Measurements from ENCODE around the gene MAGED1.
A peak's percentile ranks its signal among the peaks of the same experiment; 100 is the strongest.

The MAGED1 gene

GRCh38 chrX:51866210-51866609 is 27.2 kb upstream of the MAGED1 start:
- Histone ChIP-seq H3K36me3 (ENCODE audit: control insufficient read depth, insufficient read depth, low read length) (peaks cover 2% of the 10 kb centered on the region), H3K27ac (ENCODE audit: low read depth, low read length, severe bottlenecking) (no peak overlapping the region), H3K4me1 (ENCODE audit: control insufficient read depth, insufficient read depth, low read length, poor library complexity, severe bottlenecking) (no peaks in the 10 kb centered on the region), H3K4me3 (ENCODE audit: extremely low read depth, insufficient read depth, low read length, poor library complexity, severe bottlenecking) (no peak overlapping the region), H3K9me3 (ENCODE audit: control insufficient read depth, low read length) (no peaks in the 10 kb centered on the region)
- 100% methylated on average over 1 of the region's 3 CpGs; no CpG with 5 or more reads in 1 of the 2 experiments for WGBS, 2 experiments (ENCODE audit: insufficient coverage in 2 of 2)

GRCh38 chrX:51867626-51868025 is 25.8 kb upstream of the MAGED1 start:
- no peak overlapping the region for H3K27ac ChIP-seq (ENCODE audit: low read depth, low read length, severe bottlenecking)
- no peak overlapping the region for H3K4me3 ChIP-seq (ENCODE audit: extremely low read depth, insufficient read depth, low read length, poor library complexity, severe bottlenecking)
- peaks cover 2% of the 10 kb centered on the region for H3K36me3 ChIP-seq (ENCODE audit: control insufficient read depth, insufficient read depth, low read length)
- no peaks in the 10 kb centered on the region for H3K9me3 ChIP-seq (ENCODE audit: control insufficient read depth, low read length)
- WGBS, 2 experiments (ENCODE audit: insufficient coverage in 2 of 2) = no CpG with 5 or more reads among the region's 1 CpG
- no peaks in the 10 kb centered on the region for H3K4me1 ChIP-seq (ENCODE audit: control insufficient read depth, insufficient read depth, low read length, poor library complexity, severe bottlenecking)

GRCh38 chrX:51870354-51870753 is 23.1 kb upstream of the MAGED1 start:
- Histone ChIP-seq H3K27ac (ENCODE audit: low read depth, low read length, severe bottlenecking) (no peak overlapping the region), H3K4me3 (ENCODE audit: extremely low read depth, insufficient read depth, low read length, poor library complexity, severe bottlenecking) (no peak overlapping the region), H3K4me1 (ENCODE audit: control insufficient read depth, insufficient read depth, low read length, poor library complexity, severe bottlenecking) (no peaks in the 10 kb centered on the region), H3K9me3 (ENCODE audit: control insufficient read depth, low read length) (no peaks in the 10 kb centered on the region), H3K36me3 (ENCODE audit: control insufficient read depth, insufficient read depth, low read length) (peaks cover 2% of the 10 kb centered on the region)
- WGBS, 2 experiments (ENCODE audit: insufficient coverage in 2 of 2) = no CpG with 5 or more reads among the region's 2 CpGs

- Histone ChIP-seq H3K4me1 (ENCODE audit: control insufficient read depth, insufficient read depth, low read length, poor library complexity, severe bottlenecking) (no peaks in the 10 kb centered on the region), H3K9me3 (ENCODE audit: control insufficient read depth, low read length) (no peaks in the 10 kb centered on the region), H3K27ac (ENCODE audit: low read depth, low read length, severe bottlenecking) (no peak overlapping the region), H3K4me3 (ENCODE audit: extremely low read depth, insufficient read depth, low read length, poor library complexity, severe bottlenecking) (no peak overlapping the region), H3K36me3 (ENCODE audit: control insufficient read depth, insufficient read depth, low read length) (no peaks in the 10 kb centered on the region)
- 83 to 100% methylated on average over 1 of the region's 1 CpG for WGBS, 2 experiments (ENCODE audit: insufficient coverage in 2 of 2)
These were observed 19.3 kb upstream of the MAGED1 start for GRCh38 chrX:51874123-51874522.

- H3K4me1 ChIP-seq (ENCODE audit: control insufficient read depth, insufficient read depth, low read length, poor library complexity, severe bottlenecking) = no peaks in the 10 kb centered on the region
- H3K9me3 ChIP-seq (ENCODE audit: control insufficient read depth, low read length) = no peaks in the 10 kb centered on the region
- WGBS, 2 experiments (ENCODE audit: insufficient coverage in 2 of 2) = no CpG with 5 or more reads among the region's 1 CpG
- no peak overlapping the region for H3K27ac ChIP-seq (ENCODE audit: low read depth, low read length, severe bottlenecking)
- H3K36me3 ChIP-seq (ENCODE audit: control insufficient read depth, insufficient read depth, low read length) = no peaks in the 10 kb centered on the region
- no peak overlapping the region for H3K4me3 ChIP-seq (ENCODE audit: extremely low read depth, insufficient read depth, low read length, poor library complexity, severe bottlenecking)
These were observed 17.0 kb upstream of the MAGED1 start for GRCh38 chrX:51876441-51876840.

GRCh38 chrX:51878056-51878455 is 15.4 kb upstream of the MAGED1 start:
- WGBS, 2 experiments (ENCODE audit: insufficient coverage in 2 of 2) = no CpG with 5 or more reads among the region's 1 CpG

GRCh38 chrX:51889851-51890250 is 3.6 kb upstream of the MAGED1 start:
- peaks cover 4% of the 10 kb centered on the region for H3K4me1 ChIP-seq (ENCODE audit: control insufficient read depth, insufficient read depth, low read length, poor library complexity, severe bottlenecking)
- no peaks in the 10 kb centered on the region for H3K9me3 ChIP-seq (ENCODE audit: control insufficient read depth, low read length)
- no peak overlapping the region for H3K27ac ChIP-seq (ENCODE audit: low read depth, low read length, severe bottlenecking)
- H3K4me3 ChIP-seq (ENCODE audit: extremely low read depth, insufficient read depth, low read length, poor library complexity, severe bottlenecking) = no peak overlapping the region
- H3K36me3 ChIP-seq (ENCODE audit: control insufficient read depth, insufficient read depth, low read length) = peaks cover 1% of the 10 kb centered on the region

More at GRCh38 chrX:51878056-51878455, 15.4 kb upstream of the MAGED1 start:
- no peaks in the 10 kb centered on the region for H3K4me1 ChIP-seq (ENCODE audit: control insufficient read depth, insufficient read depth, low read length, poor library complexity, severe bottlenecking)
- H3K4me3 ChIP-seq (ENCODE audit: extremely low read depth, insufficient read depth, low read length, poor library complexity, severe bottlenecking) = no peak overlapping the region
- no peaks in the 10 kb centered on the region for H3K36me3 ChIP-seq (ENCODE audit: control insufficient read depth, insufficient read depth, low read length)
- H3K27ac ChIP-seq (ENCODE audit: low read depth, low read length, severe bottlenecking) = no peak overlapping the region
- H3K9me3 ChIP-seq (ENCODE audit: control insufficient read depth, low read length) = no peaks in the 10 kb centered on the region

- Histone ChIP-seq H3K9me3 (ENCODE audit: control insufficient read depth, low read length) (no peaks in the 10 kb centered on the region), H3K36me3 (ENCODE audit: control insufficient read depth, insufficient read depth, low read length) (peaks cover 15% of the 10 kb centered on the region), H3K4me1 (ENCODE audit: control insufficient read depth, insufficient read depth, low read length, poor library complexity, severe bottlenecking) (peaks cover 7% of the 10 kb centered on the region), H3K4me3 (ENCODE audit: extremely low read depth, insufficient read depth, low read length, poor library complexity, severe bottlenecking) (no peak overlapping the region), H3K27ac (ENCODE audit: low read depth, low read length, severe bottlenecking) (peak overlapping the region; percentile 73)
- WGBS, 2 experiments (ENCODE audit: insufficient coverage in 2 of 2) = no CpG with 5 or more reads among the region's 1 CpG
These were observed 2.2 kb upstream of the MAGED1 start for GRCh38 chrX:51891245-51891644.

- no peak overlapping the region for H3K4me3 ChIP-seq (ENCODE audit: extremely low read depth, insufficient read depth, low read length, poor library complexity, severe bottlenecking)
- WGBS, 2 experiments (ENCODE audit: insufficient coverage in 2 of 2) = 70% methylated on average over 4 of the region's 6 CpGs; no CpG with 5 or more reads in 1 of the 2 experiments
These were observed 1.4 kb upstream of the MAGED1 start for GRCh38 chrX:51891821-51892551.

GRCh38 chrX:51893931-51894696 is 691 bp downstream of the MAGED1 start:
- WGBS, 2 experiments (ENCODE audit: insufficient coverage in 2 of 2) = 0% methylated on average over 9 to 12 of the region's 32 CpGs

More at GRCh38 chrX:51891821-51892551, 1.4 kb upstream of the MAGED1 start:
- Histone ChIP-seq H3K36me3 (ENCODE audit: control insufficient read depth, insufficient read depth, low read length) (peaks cover 22% of the 10 kb centered on the region), H3K27ac (ENCODE audit: low read depth, low read length, severe bottlenecking) (peak overlapping the region; percentile 73), H3K4me1 (ENCODE audit: control insufficient read depth, insufficient read depth, low read length, poor library complexity, severe bottlenecking) (peaks cover 9% of the 10 kb centered on the region), H3K9me3 (ENCODE audit: control insufficient read depth, low read length) (no peaks in the 10 kb centered on the region)

More at GRCh38 chrX:51893931-51894696, 691 bp downstream of the MAGED1 start:
- Histone ChIP-seq H3K4me1 (ENCODE audit: control insufficient read depth, insufficient read depth, low read length, poor library complexity, severe bottlenecking) (peaks cover 11% of the 10 kb centered on the region), H3K27ac (ENCODE audit: low read depth, low read length, severe bottlenecking) (peak overlapping the region; percentile 94), H3K36me3 (ENCODE audit: control insufficient read depth, insufficient read depth, low read length) (peaks cover 43% of the 10 kb centered on the region), H3K4me3 (ENCODE audit: extremely low read depth, insufficient read depth, low read length, poor library complexity, severe bottlenecking) (peak overlapping the region; percentile 71), H3K9me3 (ENCODE audit: control insufficient read depth, low read length) (no peaks in the 10 kb centered on the region)
